Neural cell (in vitro differentiated cells): ENCODE measurements around the gene RNF13. TPM values are rescaled to one million over a fixed set of nuclear protein-coding genes. Genes with fewer than 3 reads are reported as not detected.

ENCODE experiments used
- H2AFZ ChIP-seq: fragments of 200-600, 300-800 bp; sonication (generic), shearing (Covaris generic); 2 replicates; pipeline ENCODE4 v1.6.0; 2014; ENCODE audit warnings: low read depth, mild to moderate bottlenecking, antibody characterized with exemption, low read length, moderate library complexity
- H3F3A ChIP-seq: fragments of 200-600 bp; shearing (Covaris generic); 2 replicates; pipeline ENCODE4 v1.6.1; 2016; ENCODE audit warnings: mild to moderate bottlenecking, moderate library complexity, mixed read lengths, antibody characterized with exemption, low read length; ENCODE audit not compliant: insufficient read depth, poor library complexity, severe bottlenecking
- H3K27ac ChIP-seq: fragments of 200-600, 300-800 bp; sonication (generic), shearing (Covaris generic); 2 replicates; pipeline ENCODE4 v1.5.1; 2014; ENCODE audit warnings: mild to moderate bottlenecking, low read length, moderate library complexity
- H3K27me3 ChIP-seq: fragments of 300-800, 200-600 bp; sonication (generic), shearing (Covaris generic); 2 replicates; pipeline ENCODE4 v1.6.0; 2014; ENCODE audit warnings: mild to moderate bottlenecking, low read depth, low read length, moderate library complexity; ENCODE audit not compliant: insufficient read depth
- H3K36me3 ChIP-seq: fragments of 300-800, 200-600 bp; sonication (generic), shearing (Covaris generic); 2 replicates; pipeline ENCODE4 v1.5.1; 2014; ENCODE audit warnings: mild to moderate bottlenecking, antibody characterized with exemption, low read length, moderate library complexity; ENCODE audit not compliant: insufficient read depth
- H3K4me2 ChIP-seq: fragments of 300-800, 200-600 bp; sonication (generic), shearing (Covaris generic); 2 replicates; pipeline ENCODE4 v1.6.0; 2014; ENCODE audit warnings: mild to moderate bottlenecking, low read length
- H3K4me3 ChIP-seq: fragments of 300-800, 200-600 bp; sonication (generic), shearing (Covaris generic); 2 replicates; pipeline ENCODE4 v1.5.1; 2014; ENCODE audit warnings: mild to moderate bottlenecking, low read length, moderate library complexity
- H3K79me2 ChIP-seq: fragments of 200-600 bp; shearing (Covaris generic); replicated peaks from 2 replicates; pipeline ENCODE4 v1.6.0; 2014; ENCODE audit warnings: mild to moderate bottlenecking, low read length, moderate library complexity; ENCODE audit not compliant: insufficient read depth
- H3K9ac ChIP-seq: fragments of 300-800, 200-600 bp; sonication (generic), shearing (Covaris generic); 2 replicates; pipeline ENCODE4 v1.6.1; 2016; ENCODE audit warnings: mild to moderate bottlenecking, low read length, mixed read lengths
- H3K9me2 ChIP-seq: fragments of 200-600 bp; shearing (Covaris generic); 2 replicates; pipeline ENCODE4 v1.6.1; 2016; ENCODE audit warnings: mild to moderate bottlenecking, low read length, mixed read lengths; ENCODE audit not compliant: insufficient read depth
- H3K9me3 ChIP-seq: fragments of 200-600, 300-800 bp; sonication (generic), shearing (Covaris generic); 2 replicates; pipeline ENCODE4 v1.6.1; 2016; ENCODE audit warnings: mild to moderate bottlenecking, mixed run types, low read length, moderate library complexity, mixed read lengths
- H4K20me1 ChIP-seq: fragments of 200-600 bp; shearing (Covaris generic); 2 replicates; pipeline ENCODE4 v1.6.1; 2016; ENCODE audit warnings: mild to moderate bottlenecking, mixed run types; ENCODE audit not compliant: insufficient read depth
- CTCF ChIP-seq: fragments of 450-650 bp; IDR thresholded peaks from 2 replicates; pipeline ENCODE4 v1.5.1; 2014; ENCODE audit warnings: antibody characterized with exemption, mild to moderate bottlenecking, moderate library complexity; ENCODE audit not compliant: poor library complexity, severe bottlenecking
- EP300 ChIP-seq: fragments of 450-650 bp; conservative IDR thresholded peaks from 2 replicates; pipeline ENCODE4 v1.6.1; 2014; ENCODE audit warnings: antibody characterized with exemption, mild to moderate bottlenecking, moderate library complexity; ENCODE audit not compliant: poor library complexity, severe bottlenecking
- EZH2 ChIP-seq: fragments of 200-600, 300-800 bp; shearing (Covaris generic), sonication (generic); IDR thresholded peaks from 2 replicates; pipeline ENCODE4 v1.6.1; 2014; ENCODE audit warnings: antibody characterized with exemption, low read length, borderline replicate concordance, mild to moderate bottlenecking; ENCODE audit not compliant: insufficient read depth, poor library complexity, severe bottlenecking
- MXI1 ChIP-seq: fragments of 450-650 bp; conservative IDR thresholded peaks from 2 replicates; pipeline ENCODE4 v1.6.1; 2014; ENCODE audit warnings: antibody characterized with exemption, mild to moderate bottlenecking; ENCODE audit not compliant: poor library complexity, severe bottlenecking
- POLR2AphosphoS5 ChIP-seq: IDR thresholded peaks from 2 replicates; pipeline ENCODE4 v1.6.1; 2012
- RAD21 ChIP-seq: fragments of 450-650 bp; conservative IDR thresholded peaks from 2 replicates; pipeline ENCODE4 v1.6.1; 2014; ENCODE audit warnings: antibody characterized with exemption, mild to moderate bottlenecking, moderate library complexity
- REST ChIP-seq: IDR thresholded peaks from 2 replicates; pipeline ENCODE4 v1.6.1; 2012; ENCODE audit warnings: borderline replicate concordance
- SMC3 ChIP-seq: fragments of 450-650 bp; conservative IDR thresholded peaks from 2 replicates; pipeline ENCODE4 v1.6.1; 2014; ENCODE audit warnings: antibody characterized with exemption, mild to moderate bottlenecking, moderate library complexity; ENCODE audit not compliant: poor library complexity
- TAF1 ChIP-seq: IDR thresholded peaks from 2 replicates; pipeline ENCODE4 v1.6.1; 2012; ENCODE audit warnings: low read depth
- polyA plus RNA-seq: library from polyadenylated mRNA; depleted of rRNA; stranded (reverse); fragments of >200 nt; gene quantifications from 2 replicates; pipeline ENCODE4 v1.2.3, GENCODE V29; 2014

RNF13 gene
- polyA plus RNA-seq, 1 donor from 2014 or later = 52.3 TPM

- H3K9ac ChIP-seq = no peak overlapping the region
- H3K27me3 ChIP-seq = no peaks in the 10 kb centered on the region
- H2AFZ ChIP-seq = no peak overlapping the region
- no peaks in the 10 kb centered on the region for H3K9me2 ChIP-seq
- no peaks in the 10 kb centered on the region for H4K20me1 ChIP-seq
- H3K27ac ChIP-seq = no peak overlapping the region
- H3K36me3 ChIP-seq = no peaks in the 10 kb centered on the region
- no peaks in the 10 kb centered on the region for H3K9me3 ChIP-seq
- no peaks in the 10 kb centered on the region for H3F3A ChIP-seq
- TF ChIP-seq RAD21 = no peak
- TF ChIP-seq SMC3 = no peak
- TF ChIP-seq CTCF = no peak
- no peak for TF ChIP-seq REST
- TF ChIP-seq POLR2AphosphoS5 = no peak
- no peak for TF ChIP-seq EP300
- no peak for TF ChIP-seq EZH2
- no peak for TF ChIP-seq TAF1
- no peak for TF ChIP-seq MXI1
- no peak overlapping the region for H3K4me2 ChIP-seq
- H3K79me2 ChIP-seq = no peaks in the 10 kb centered on the region
- no peak overlapping the region for H3K4me3 ChIP-seq
Measured at GRCh38 chr3:149898771-149899170, 85.8 kb downstream of the RNF13 start.

GRCh38 chr3:149900322-149900721 is 87.3 kb downstream of the RNF13 start:
- Histone ChIP-seq H2AFZ (no peak overlapping the region), H3K9me3 (no peaks in the 10 kb centered on the region), H3K4me2 (no peak overlapping the region), H3K79me2 (no peaks in the 10 kb centered on the region), H3K27ac (no peak overlapping the region), H3F3A (no peaks in the 10 kb centered on the region), H3K36me3 (no peaks in the 10 kb centered on the region), H3K9me2 (no peaks in the 10 kb centered on the region), H3K4me3 (no peak overlapping the region), H3K9ac (no peak overlapping the region), H4K20me1 (no peaks in the 10 kb centered on the region), H3K27me3 (no peaks in the 10 kb centered on the region)
- TF ChIP-seq REST (no peak), EZH2 (no peak), SMC3 (no peak), CTCF (no peak)
